K562 (cell line): Measurements from ENCODE around the gene HSF4. TPM values are rescaled to one million over a fixed set of nuclear protein-coding genes. Genes with fewer than 3 reads are reported as not detected.
A peak's percentile ranks its signal among the peaks of the same experiment; 100 is the strongest.

ENCODE experiments used
- BHLHE40 ChIP-seq: IDR thresholded peaks from 2 replicates; pipeline ENCODE4 v1.6.1; 2011; ENCODE audit warnings: low read length, improper control_type of control experiment
- CREM ChIP-seq: IDR thresholded peaks from 2 replicates; pipeline ENCODE4 v1.6.1; 2014; ENCODE audit warnings: antibody characterized with exemption, low read depth
- GABPB1 ChIP-seq: sonication (generic); formaldehyde crosslinking; IDR thresholded peaks from 2 replicates; pipeline ENCODE4 v1.8.0; 2022; ENCODE audit warnings: mild to moderate bottlenecking, missing genetic modification reagents
- JUND ChIP-seq, 2 experiments: IDR thresholded peaks; 2 replicates in 1 of 2; 3 replicates in 1 of 2; pipeline ENCODE4 v1.6.1; 2011; ENCODE audit warnings: borderline replicate concordance in 2 of 2, low read depth in 2 of 2, low read length in 2 of 2, improper control_type of control experiment in 1 of 2, missing biosample characterization in 1 of 2, missing genetic modification characterization in 1 of 2, missing genetic modification reagents in 1 of 2
- KDM2B ChIP-seq: fragments of 250-450 bp; sonication (Bioruptor Pico); IDR thresholded peaks from 2 replicates; pipeline ENCODE4 v1.8.0; 2021; ENCODE audit warnings: mild to moderate bottlenecking, moderate library complexity
- PML ChIP-seq: IDR thresholded peaks from 2 replicates; pipeline ENCODE4 v1.6.1; 2012; ENCODE audit warnings: low read length, inconsistent platforms
- POLR2AphosphoS5 ChIP-seq: IDR thresholded peaks from 2 replicates; pipeline ENCODE4 v1.6.1; 2011; ENCODE audit warnings: mild to moderate bottlenecking, low read depth, low read length, moderate library complexity; ENCODE audit not compliant: control insufficient read depth, insufficient read depth
- PTBP1 ChIP-seq: fragments of 200-400 bp; formaldehyde crosslinking; IDR thresholded peaks from 2 replicates; pipeline ENCODE4 v1.6.1; 2017; ENCODE audit warnings: low read depth, low read length
- SAFB2 ChIP-seq: fragments of 200-400 bp; formaldehyde crosslinking; IDR thresholded peaks from 2 replicates; pipeline ENCODE4 v1.6.1; 2018; ENCODE audit warnings: borderline replicate concordance, low read length, low read depth, moderate library complexity; ENCODE audit not compliant: severe bottlenecking
- SUPT5H ChIP-seq: fragments of 450-650 bp; IDR thresholded peaks from 2 replicates; pipeline ENCODE4 v1.6.1; 2016
- TOE1 ChIP-seq, 2 experiments: fragments of 450-650 bp in 1 of 2; sonication (generic) in 1 of 2; formaldehyde crosslinking in 1 of 2; IDR thresholded peaks; 2 replicates each; pipeline versions ENCODE4 v1.7.1 to v1.8.0; 2016 to 2022; ENCODE audit warnings: borderline replicate concordance in 2 of 2, mild to moderate bottlenecking in 2 of 2, antibody characterized with exemption in 1 of 2, inconsistent platforms in 1 of 2, low read depth in 1 of 2, missing genetic modification reagents in 1 of 2, moderate library complexity in 1 of 2
- ZEB2 ChIP-seq: fragments of 450-650 bp; IDR thresholded peaks from 2 replicates; pipeline ENCODE4 v1.6.1; 2016
- polyA plus RNA-seq, 8 experiments: library from polyadenylated mRNA; depleted of rRNA in 4 of 8; stranded (reverse) in 5 of 8; unstranded in 3 of 8; fragments of >200 nt; fragmentation: Nextera tagmentation in 2 of 8; fragmentation: Illumina TruSeq in 1 of 8; extraction: Ambion mirVana in 2 of 8; extraction: Trizol in 1 of 8; gene quantifications; 2 replicates each; pipeline versions ENCODE4 v1.2.1 to v1.2.3, GENCODE V29; 2011 to 2014; ENCODE audit warnings: inconsistent platforms in 1 of 8, missing spikeins in 1 of 8
- total RNA-seq, 7 experiments: library from RNA; depleted of rRNA in 6 of 7; stranded (reverse); fragments of >200 nt in 6 of 7; fragmentation: Illumina TruSeq in 2 of 7; extraction: Trizol in 2 of 7; gene quantifications; 2 replicates each; pipeline versions ENCODE4 v1.2.1 to v1.2.3, GENCODE V29; 2011 to 2021; ENCODE audit warnings: low replicate concordance in 1 of 7
- TF ChIP-seq, protein P1 (sequence below), 2 experiments: fragments of 450-650 bp in 1 of 2; sonication (generic) in 1 of 2; formaldehyde crosslinking in 1 of 2; IDR thresholded peaks; 2 replicates each; pipeline versions ENCODE4 v1.7.1 to v1.9.0; 2016 to 2022; ENCODE audit warnings: inconsistent platforms in 1 of 2, mild to moderate bottlenecking in 1 of 2, missing genetic modification reagents in 1 of 2
- TF ChIP-seq, protein P2 (sequence below), 2 experiments: fragments of 250-450 bp in 1 of 2; fragments of 450-650 bp in 1 of 2; sonication (Bioruptor Pico) in 1 of 2; IDR thresholded peaks; 2 replicates each; pipeline versions ENCODE4 v1.6.1 to v1.8.0; 2016 to 2021; ENCODE audit warnings: mild to moderate bottlenecking in 2 of 2, moderate library complexity in 2 of 2, missing compliant biosample characterization in 1 of 2, missing genetic modification characterization in 1 of 2
- TF ChIP-seq, protein P3 (sequence below): fragments of 200-800 bp; sonication (Bioruptor generic); IDR thresholded peaks from 2 replicates; pipeline ENCODE4 v1.6.1; 2017; ENCODE audit warnings: missing genetic modification characterization, missing compliant biosample characterization

HSF4 gene
- total and polyA plus RNA-seq, 9 of the 15 experiments (the other 6 are each of a cell fraction or from before 2014, with no cell fraction given), result 0.50 to 35.4 (median 8.8) TPM; not detected in 1

DNA sequence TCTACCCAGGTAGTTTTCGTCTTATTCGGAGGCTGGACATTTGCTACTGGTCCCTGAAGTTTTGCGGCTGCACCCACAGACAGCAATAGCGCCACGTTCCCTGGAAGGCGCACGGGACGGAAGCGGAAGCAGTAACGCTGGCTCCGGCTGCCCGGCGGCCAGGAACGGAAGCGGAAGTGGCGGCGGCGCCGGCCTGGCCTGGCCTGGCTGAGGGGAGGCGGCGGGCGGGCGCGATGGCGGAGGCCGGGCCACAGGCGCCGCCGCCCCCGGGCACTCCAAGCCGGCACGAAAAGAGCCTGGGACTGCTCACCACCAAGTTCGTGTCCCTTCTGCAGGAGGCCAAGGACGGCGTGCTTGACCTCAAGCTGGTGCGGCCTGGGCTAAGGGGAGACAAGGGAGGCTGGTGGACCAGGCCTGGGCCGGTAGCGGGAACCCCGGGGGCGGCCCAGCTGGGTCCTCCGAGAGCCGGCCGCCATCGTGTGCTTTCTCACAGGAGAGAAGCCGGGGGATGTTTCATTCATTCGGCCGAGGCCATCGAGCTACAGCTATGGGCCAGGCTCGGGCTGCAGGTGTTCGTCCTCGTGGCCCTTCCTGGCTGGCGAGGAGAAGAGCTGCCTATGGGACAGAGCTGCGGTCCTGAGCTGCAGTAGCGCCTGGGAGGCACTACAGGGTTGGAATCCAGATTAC, 27.6 kb downstream of the HSF4 start, which contains the start of gene E2F4 (continued):
- TF ChIP-seq, protein P1, sequence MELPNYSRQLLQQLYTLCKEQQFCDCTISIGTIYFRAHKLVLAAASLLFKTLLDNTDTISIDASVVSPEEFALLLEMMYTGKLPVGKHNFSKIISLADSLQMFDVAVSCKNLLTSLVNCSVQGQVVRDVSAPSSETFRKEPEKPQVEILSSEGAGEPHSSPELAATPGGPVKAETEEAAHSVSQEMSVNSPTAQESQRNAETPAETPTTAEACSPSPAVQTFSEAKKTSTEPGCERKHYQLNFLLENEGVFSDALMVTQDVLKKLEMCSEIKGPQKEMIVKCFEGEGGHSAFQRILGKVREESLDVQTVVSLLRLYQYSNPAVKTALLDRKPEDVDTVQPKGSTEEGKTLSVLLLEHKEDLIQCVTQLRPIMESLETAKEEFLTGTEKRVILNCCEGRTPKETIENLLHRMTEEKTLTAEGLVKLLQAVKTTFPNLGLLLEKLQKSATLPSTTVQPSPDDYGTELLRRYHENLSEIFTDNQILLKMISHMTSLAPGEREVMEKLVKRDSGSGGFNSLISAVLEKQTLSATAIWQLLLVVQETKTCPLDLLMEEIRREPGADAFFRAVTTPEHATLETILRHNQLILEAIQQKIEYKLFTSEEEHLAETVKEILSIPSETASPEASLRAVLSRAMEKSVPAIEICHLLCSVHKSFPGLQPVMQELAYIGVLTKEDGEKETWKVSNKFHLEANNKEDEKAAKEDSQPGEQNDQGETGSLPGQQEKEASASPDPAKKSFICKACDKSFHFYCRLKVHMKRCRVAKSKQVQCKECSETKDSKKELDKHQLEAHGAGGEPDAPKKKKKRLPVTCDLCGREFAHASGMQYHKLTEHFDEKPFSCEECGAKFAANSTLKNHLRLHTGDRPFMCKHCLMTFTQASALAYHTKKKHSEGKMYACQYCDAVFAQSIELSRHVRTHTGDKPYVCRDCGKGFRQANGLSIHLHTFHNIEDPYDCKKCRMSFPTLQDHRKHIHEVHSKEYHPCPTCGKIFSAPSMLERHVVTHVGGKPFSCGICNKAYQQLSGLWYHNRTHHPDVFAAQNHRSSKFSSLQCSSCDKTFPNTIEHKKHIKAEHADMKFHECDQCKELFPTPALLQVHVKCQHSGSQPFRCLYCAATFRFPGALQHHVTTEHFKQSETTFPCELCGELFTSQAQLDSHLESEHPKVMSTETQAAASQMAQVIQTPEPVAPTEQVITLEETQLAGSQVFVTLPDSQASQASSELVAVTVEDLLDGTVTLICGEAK (IDR thresholded peaks at IDR 0.05), result peak; percentile 96
- TF ChIP-seq, protein P1 (CRISPR knock-in tag; IDR thresholded peaks at IDR 0.05), result no peak
- TF ChIP-seq SUPT5H (peak; percentile 62), PML (0 out of 2 replicates have a peak, but pooled peaks have one; percentile 18), GABPB1 (CRISPR knock-in tag) (peak; percentile 92), TOE1 (IDR thresholded peaks at IDR 0.05; ENCODE audit: borderline replicate concordance) (peak; percentile 74; the same call in 1 of the 2 replicates), TOE1 (CRISPR knock-in tag; IDR thresholded peaks at IDR 0.05; ENCODE audit: borderline replicate concordance, low read depth) (no peak), KDM2B (CRISPR knock-in tag) (no peak), POLR2AphosphoS5 (peak; percentile 55; the same call in 1 of the 2 replicates), JUND (IDR thresholded peaks at IDR 0.05; ENCODE audit: borderline replicate concordance, low read depth, low read length) (peak; percentile 67), JUND (tag; IDR thresholded peaks at IDR 0.05; ENCODE audit: borderline replicate concordance, low read depth, low read length) (peak; percentile 53; the same call in 1 of the 3 replicates), BHLHE40 (peak; percentile 95), CREM (peak; percentile 83), SAFB2 (no peak), PTBP1 (no peak), ZEB2 (no peak)
- TF ChIP-seq, protein P2, sequence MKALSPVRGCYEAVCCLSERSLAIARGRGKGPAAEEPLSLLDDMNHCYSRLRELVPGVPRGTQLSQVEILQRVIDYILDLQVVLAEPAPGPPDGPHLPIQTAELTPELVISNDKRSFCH (CRISPR knock-in tag; IDR thresholded peaks at IDR 0.05), result no peak
- TF ChIP-seq, protein P2 (tag; IDR thresholded peaks at IDR 0.05), result no peak
- TF ChIP-seq, protein P3, sequence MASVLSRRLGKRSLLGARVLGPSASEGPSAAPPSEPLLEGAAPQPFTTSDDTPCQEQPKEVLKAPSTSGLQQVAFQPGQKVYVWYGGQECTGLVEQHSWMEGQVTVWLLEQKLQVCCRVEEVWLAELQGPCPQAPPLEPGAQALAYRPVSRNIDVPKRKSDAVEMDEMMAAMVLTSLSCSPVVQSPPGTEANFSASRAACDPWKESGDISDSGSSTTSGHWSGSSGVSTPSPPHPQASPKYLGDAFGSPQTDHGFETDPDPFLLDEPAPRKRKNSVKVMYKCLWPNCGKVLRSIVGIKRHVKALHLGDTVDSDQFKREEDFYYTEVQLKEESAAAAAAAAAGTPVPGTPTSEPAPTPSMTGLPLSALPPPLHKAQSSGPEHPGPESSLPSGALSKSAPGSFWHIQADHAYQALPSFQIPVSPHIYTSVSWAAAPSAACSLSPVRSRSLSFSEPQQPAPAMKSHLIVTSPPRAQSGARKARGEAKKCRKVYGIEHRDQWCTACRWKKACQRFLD, result peak; percentile 68; the same call in 1 of the 2 replicates
